AG09309 (cell line): Measurements from ENCODE around the gene UBAP2L.

Experiments used
- DNase-seq: peaks from one replicate; pipeline ENCODE4 v3.0.0-alpha.2; 2010; ENCODE audit warnings: low read depth
- H3K4me3 ChIP-seq: 2 replicates; pipeline ENCODE4 v1.5.1; 2011; ENCODE audit warnings: mild to moderate bottlenecking, low read depth, low read length, moderate library complexity; ENCODE audit not compliant: control insufficient read depth
- CTCF ChIP-seq: IDR thresholded peaks from 2 replicates; pipeline ENCODE4 v1.5.1; 2011; ENCODE audit warnings: mild to moderate bottlenecking, low read depth, low read length, inconsistent platforms; ENCODE audit not compliant: insufficient read depth, control insufficient read depth; ENCODE audit errors: missing control alignments

The UBAP2L gene

GRCh38 chr1:154316704-154317103 lies 95.9 kb downstream of the UBAP2L start:
- H3K4me3 ChIP-seq = no peak overlapping the region
- no peak for TF ChIP-seq CTCF
- no peak for DNase-seq

- no peak overlapping the region for H3K4me3 ChIP-seq
- no peak for DNase-seq
- no peak for TF ChIP-seq CTCF
Observed at GRCh38 chr1:154318386-154318785, 97.6 kb downstream of the UBAP2L start.
